Esophagus squamous epithelium (tissue), 4 donors: Measurements from ENCODE around the gene SCNN1G.

Experiments used
- CTCF ChIP-seq, 6 experiments: fragments of 450-650 bp in 4 of 6; fragments of 200-600 bp in 2 of 6; sonication (generic) in 2 of 6; IDR thresholded peaks; one replicate each; pipeline ENCODE4 v1.5.1; 2016 to 2019; ENCODE audit warnings: antibody characterized with exemption in 6 of 6, mild to moderate bottlenecking in 4 of 6, moderate library complexity in 4 of 6
- POLR2A ChIP-seq, 4 donors: fragments of 450-650 bp; IDR thresholded peaks; one replicate each; pipeline ENCODE4 v1.6.1; 2017; ENCODE audit warnings: antibody characterized with exemption in 4 of 4, mild to moderate bottlenecking in 4 of 4, moderate library complexity in 3 of 4

- no peak for TF ChIP-seq CTCF (IDR thresholded peaks at IDR 0.05)
- no peak for TF ChIP-seq POLR2A (IDR thresholded peaks at IDR 0.05)
Measured at GRCh38 chr16:23186171-23186570, 3.6 kb downstream of the SCNN1G start.
